ENCODE data around the gene MAP1LC3A.

Gene MAP1LC3A

GRCh38 chr20:34549291-34549928, 9.1 kb upstream of the MAP1LC3A start:
- DNase-seq (ENCODE audit: low read depth in 2 of 2): no peak

- no peak for DNase-seq (ENCODE audit: low read depth in 2 of 2)
Measured at GRCh38 chr20:34549929-34550305, 8.6 kb upstream of the MAP1LC3A start.

GRCh38 chr20:34552569-34552968, 5.9 kb upstream of the MAP1LC3A start:
- DNase-seq (ENCODE audit: low read depth in 2 of 2): no peak

- DNase-seq (ENCODE audit: low read depth in 2 of 2): no peak
Measured at GRCh38 chr20:34553366-34553867, 5.1 kb upstream of the MAP1LC3A start.

GRCh38 chr20:34557936-34558319, 590 bp upstream of the MAP1LC3A start:
- no peak for DNase-seq (ENCODE audit: low read depth in 2 of 2)

GRCh38 chr20:34559311-34560140, 1.0 kb downstream of the MAP1LC3A start:
- no peak for DNase-seq (ENCODE audit: low read depth in 2 of 2)

- no peak for DNase-seq (ENCODE audit: low read depth in 2 of 2)
Measured at GRCh38 chr20:34560141-34560523, 1.6 kb downstream of the MAP1LC3A start.

GRCh38 chr20:34560614-34561013, 2.1 kb downstream of the MAP1LC3A start:
- DNase-seq (ENCODE audit: low read depth in 2 of 2): no peak

- no peak for DNase-seq (ENCODE audit: low read depth in 2 of 2)
Measured at GRCh38 chr20:34561661-34562060, 3.1 kb downstream of the MAP1LC3A start.

- no peak for DNase-seq (ENCODE audit: low read depth in 2 of 2)
Measured at GRCh38 chr20:34562641-34563040, 4.1 kb downstream of the MAP1LC3A start.

GRCh38 chr20:34564833-34565232, 6.3 kb downstream of the MAP1LC3A start:
- DNase-seq (ENCODE audit: low read depth in 2 of 2): no peak

- DNase-seq (ENCODE audit: low read depth in 2 of 2): no peak
Measured at GRCh38 chr20:34566978-34567891, 8.7 kb downstream of the MAP1LC3A start.

GRCh38 chr20:34567892-34568865, 9.7 kb downstream of the MAP1LC3A start:
- DNase-seq (ENCODE audit: low read depth in 2 of 2): no peak

- no peak for DNase-seq (ENCODE audit: low read depth in 2 of 2)
Measured at GRCh38 chr20:34569598-34569997, 11.1 kb downstream of the MAP1LC3A start.

- DNase-seq (ENCODE audit: low read depth in 2 of 2): no peak
Measured at GRCh38 chr20:34570859-34571306, 12.4 kb downstream of the MAP1LC3A start.

- no peak for DNase-seq (ENCODE audit: low read depth in 2 of 2)
Measured at GRCh38 chr20:34571753-34572152, 13.2 kb downstream of the MAP1LC3A start.

GRCh38 chr20:34573541-34574300, 15.2 kb downstream of the MAP1LC3A start:
- DNase-seq (ENCODE audit: low read depth in 2 of 2): no peak

- DNase-seq (ENCODE audit: low read depth in 2 of 2): no peak
Measured at GRCh38 chr20:34574426-34574825, 15.9 kb downstream of the MAP1LC3A start.

- DNase-seq (ENCODE audit: low read depth in 2 of 2): no peak
Measured at GRCh38 chr20:34574861-34575260, 16.3 kb downstream of the MAP1LC3A start.

- DNase-seq (ENCODE audit: low read depth in 2 of 2): no peak
Measured at GRCh38 chr20:34575271-34575670, 16.8 kb downstream of the MAP1LC3A start.

All from stimulated activated CD4-positive, alpha-beta T cell treated with anti-CD3 and anti-CD28 coated beads, Interleukin-15, amount 100 ng/mL, for 48 hours (primary cell).